ENCODE measurements around the gene USB1. TPM values are rescaled to one million over a fixed set of nuclear protein-coding genes. Genes with fewer than 3 reads are reported as not detected.

Gene USB1
- total and polyA plus RNA-seq, 2 experiments from 2014 or later = 79.6 to 118 TPM

DNA sequence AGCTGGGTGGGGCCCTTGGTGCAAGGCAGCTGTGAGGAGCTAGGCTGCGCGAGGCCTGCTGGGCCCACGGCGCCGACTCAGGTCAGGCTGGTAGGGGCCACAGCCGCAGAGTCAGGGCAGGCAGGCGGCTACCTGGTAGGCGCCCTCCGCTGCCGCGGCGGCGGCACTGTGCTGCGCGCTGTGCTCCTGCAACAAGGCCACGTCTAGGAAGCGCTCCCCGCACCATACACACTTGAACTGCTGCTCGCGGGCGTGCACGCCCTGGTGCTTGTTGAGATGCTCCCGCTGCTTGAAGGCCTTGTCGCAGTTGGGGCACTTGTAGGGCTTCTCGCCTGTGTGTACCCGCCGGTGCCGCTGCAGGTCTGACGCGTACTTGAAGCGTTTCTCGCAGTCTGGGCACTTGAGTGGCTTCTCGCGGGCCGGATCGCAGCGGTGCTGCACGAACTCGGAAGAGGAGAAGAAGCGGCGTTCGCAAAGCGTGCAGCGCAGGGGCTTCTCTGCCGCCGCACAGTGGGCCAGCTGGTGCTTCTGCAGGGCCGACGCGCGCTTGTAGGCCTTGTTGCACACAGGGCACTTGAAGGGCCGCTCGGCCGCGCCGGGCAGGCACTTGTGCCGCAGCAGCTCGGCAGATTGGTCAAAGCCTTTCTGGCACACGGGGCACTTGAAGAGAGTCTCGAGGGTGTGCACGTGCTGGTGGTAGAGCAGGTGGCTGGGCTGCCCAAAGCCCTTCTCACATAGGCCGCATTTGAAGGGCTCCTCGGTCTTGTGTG, 4.6 kb upstream of the USB1 start:
- Histone ChIP-seq H3K79me2 (replicated peaks; ENCODE audit: insufficient read depth) (no peaks in the 10 kb centered on the region), H3F3A (replicated peaks; ENCODE audit: low read depth) (peaks cover 7% of the 10 kb centered on the region), H3K27me3 (ENCODE audit: insufficient read depth) (no peaks in the 10 kb centered on the region), H3K4me1 (ENCODE audit: insufficient read depth) (peaks cover 8% of the 10 kb centered on the region), H4K20me1 (replicated peaks; ENCODE audit: insufficient read depth) (no peaks in the 10 kb centered on the region), H3K9me2 (ENCODE audit: insufficient read depth) (no peaks in the 10 kb centered on the region), H3K4me3 (no peak overlapping the region), H3K27ac (ENCODE audit: low read depth) (no peak overlapping the region), H3K36me3 (ENCODE audit: insufficient read depth) (no peaks in the 10 kb centered on the region), H2AFZ (no peak overlapping the region), H3K4me2 (no peak overlapping the region)
- peaks cover 6% of the 10 kb centered on the region; the same call in 2 of the 3 replicates for H3K36me3 Mint-ChIP-seq (ENCODE audit: low read depth)
- ATAC-seq = no peak
- no peaks in the 10 kb centered on the region for H3K9me3 Mint-ChIP-seq
- H3K4me1 Mint-ChIP-seq = peaks cover 30% of the 10 kb centered on the region
- TF ChIP-seq, protein P1, sequence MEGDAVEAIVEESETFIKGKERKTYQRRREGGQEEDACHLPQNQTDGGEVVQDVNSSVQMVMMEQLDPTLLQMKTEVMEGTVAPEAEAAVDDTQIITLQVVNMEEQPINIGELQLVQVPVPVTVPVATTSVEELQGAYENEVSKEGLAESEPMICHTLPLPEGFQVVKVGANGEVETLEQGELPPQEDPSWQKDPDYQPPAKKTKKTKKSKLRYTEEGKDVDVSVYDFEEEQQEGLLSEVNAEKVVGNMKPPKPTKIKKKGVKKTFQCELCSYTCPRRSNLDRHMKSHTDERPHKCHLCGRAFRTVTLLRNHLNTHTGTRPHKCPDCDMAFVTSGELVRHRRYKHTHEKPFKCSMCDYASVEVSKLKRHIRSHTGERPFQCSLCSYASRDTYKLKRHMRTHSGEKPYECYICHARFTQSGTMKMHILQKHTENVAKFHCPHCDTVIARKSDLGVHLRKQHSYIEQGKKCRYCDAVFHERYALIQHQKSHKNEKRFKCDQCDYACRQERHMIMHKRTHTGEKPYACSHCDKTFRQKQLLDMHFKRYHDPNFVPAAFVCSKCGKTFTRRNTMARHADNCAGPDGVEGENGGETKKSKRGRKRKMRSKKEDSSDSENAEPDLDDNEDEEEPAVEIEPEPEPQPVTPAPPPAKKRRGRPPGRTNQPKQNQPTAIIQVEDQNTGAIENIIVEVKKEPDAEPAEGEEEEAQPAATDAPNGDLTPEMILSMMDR (conservative IDR thresholded peaks at IDR 0.05; ENCODE audit: low read depth in 2 of 2) = no peak
- TF ChIP-seq EZH2phosphoT487 (IDR thresholded peaks at IDR 0.05; ENCODE audit: unreplicated experiment) (no peak), NANOG (IDR thresholded peaks at IDR 0.05; ENCODE audit: borderline replicate concordance) (no peak), REST (IDR thresholded peaks at IDR 0.05; ENCODE audit: unreplicated experiment) (no peak), ZNF114 (CRISPR knock-in tag; IDR thresholded peaks at IDR 0.05) (no peak), ZNF331 (CRISPR knock-in tag; IDR thresholded peaks at IDR 0.05; ENCODE audit: low read depth) (no peak), ZNF462 (CRISPR knock-in tag; IDR thresholded peaks at IDR 0.05) (no peak), CREB1 (CRISPR knock-in tag; IDR thresholded peaks at IDR 0.05; ENCODE audit: low read depth) (no peak), POLR2AphosphoS5 (IDR thresholded peaks at IDR 0.05; ENCODE audit: low read depth) (no peak)
- TF ChIP-seq, protein P2, sequence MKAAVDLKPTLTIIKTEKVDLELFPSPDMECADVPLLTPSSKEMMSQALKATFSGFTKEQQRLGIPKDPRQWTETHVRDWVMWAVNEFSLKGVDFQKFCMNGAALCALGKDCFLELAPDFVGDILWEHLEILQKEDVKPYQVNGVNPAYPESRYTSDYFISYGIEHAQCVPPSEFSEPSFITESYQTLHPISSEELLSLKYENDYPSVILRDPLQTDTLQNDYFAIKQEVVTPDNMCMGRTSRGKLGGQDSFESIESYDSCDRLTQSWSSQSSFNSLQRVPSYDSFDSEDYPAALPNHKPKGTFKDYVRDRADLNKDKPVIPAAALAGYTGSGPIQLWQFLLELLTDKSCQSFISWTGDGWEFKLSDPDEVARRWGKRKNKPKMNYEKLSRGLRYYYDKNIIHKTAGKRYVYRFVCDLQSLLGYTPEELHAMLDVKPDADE (IDR thresholded peaks at IDR 0.05) = no peak
- no peak overlapping the region for H3K4me3 Mint-ChIP-seq
- H3K27me3 Mint-ChIP-seq (ENCODE audit: insufficient read depth, low read depth, poor library complexity) = peaks cover 16% of the 10 kb centered on the region
- no peak for DNase-seq (ENCODE audit: low spot score)
- H3K27ac Mint-ChIP-seq = no peak overlapping the region

Data from GM23338 (cell line).